K562 (cell line): ENCODE measurements around the gene LMO4. TPM values are rescaled to one million over a fixed set of nuclear protein-coding genes. Genes with fewer than 3 reads are reported as not detected.

Experiments
- ATAC-seq: fragments of 200-7000 bp; cut with Tn5 transposase; 3 replicates; pipeline ENCODE4 v1.9.1; 2020; ENCODE audit warnings: moderate library complexity
- BruUV-seq: library from RNA; stranded (reverse); fragments of 400-500 nt; replicated peaks from 2 replicates; lab custom pipeline; 2021; lab: Mats Ljungman, UMichigan
- CTCF ChIA-PET: fragments of 300-600 bp; formaldehyde crosslinking; extraction: SDS; loops from one replicate; lab custom pipeline; 2021; ENCODE audit warnings: low intra/inter-chr PET ratio; lab: Yijun Ruan, JAX
- POLR2A ChIA-PET: fragments of 300-600, 350-650 bp; sonication (Branson Sonifier 250); formaldehyde crosslinking; extraction: SDS; loops from one replicate; lab custom pipeline; 2021; ENCODE audit warnings: antibody characterized with exemption, inconsistent platforms; lab: Yijun Ruan, JAX
- DNase-seq, 4 experiments: peaks; one replicate each; pipeline versions ENCODE4 v3.0.0 to v3.0.0-alpha.2; 2011 to 2018; ENCODE audit warnings: low spot score in 3 of 4, mixed read lengths in 3 of 4; ENCODE audit errors: extremely low read depth in 1 of 4
- FAIRE-seq: peaks from 2 replicates; lab custom pipeline; 2011; peaks lifted over from hg19 to GRCh38; lab: Jason Lieb, UNC
- H2AFZ ChIP-seq: 2 replicates; pipeline ENCODE4 v1.6.0; 2011; ENCODE audit warnings: low read depth, low read length, control low read depth, inconsistent platforms
- H3K27ac ChIP-seq: fragments of 200-600 bp; 3 replicates; pipeline ENCODE4 v1.8.0; 2011; ENCODE audit warnings: low read depth, mild to moderate bottlenecking, control low read depth, inconsistent platforms, low read length, moderate library complexity, mixed read lengths; ENCODE audit errors: extremely low read depth
- H3K27me3 ChIP-seq, 2 experiments: fragments of 300-600 bp in 1 of 2; 2 replicates in 1 of 2; 3 replicates in 1 of 2; pipeline versions ENCODE4 v1.6.0 to v1.8.0; 2011; ENCODE audit warnings: inconsistent platforms in 2 of 2, low read length in 2 of 2, mild to moderate bottlenecking in 1 of 2, mixed read lengths in 1 of 2, moderate library complexity in 1 of 2; ENCODE audit not compliant: control insufficient read depth in 2 of 2, insufficient read depth in 2 of 2
- H3K36me3 ChIP-seq: fragments of 300-600 bp; 3 replicates; pipeline ENCODE4 v1.8.0; 2011; ENCODE audit warnings: mild to moderate bottlenecking, low read length, inconsistent platforms; ENCODE audit not compliant: control insufficient read depth, insufficient read depth
- H3K4me1 ChIP-seq, 2 experiments: fragments of 200-600 bp in 1 of 2; replicated peaks in 1 of 2; 2 replicates in 1 of 2; 3 replicates in 1 of 2; pipeline versions ENCODE4 v1.5.1 to v1.8.0; 2011; ENCODE audit warnings: inconsistent platforms in 2 of 2, low read length in 2 of 2, mild to moderate bottlenecking in 1 of 2, mixed read lengths in 1 of 2, moderate library complexity in 1 of 2; ENCODE audit not compliant: control insufficient read depth in 2 of 2, insufficient read depth in 2 of 2
- H3K4me2 ChIP-seq: 2 replicates; pipeline ENCODE4 v1.6.1; 2011; ENCODE audit warnings: low read length, control low read depth, inconsistent platforms, mixed read lengths; ENCODE audit not compliant: insufficient read depth
- H3K4me3 ChIP-seq: fragments of 200-600 bp; sonication (generic), shearing (Covaris generic); 2 replicates; pipeline ENCODE4 v1.5.1; 2016; ENCODE audit warnings: control low read depth, inconsistent platforms
- H3K79me2 ChIP-seq: fragments of 200-600 bp; 3 replicates; pipeline ENCODE4 v1.8.0; 2011; ENCODE audit warnings: low read length, inconsistent platforms; ENCODE audit not compliant: control insufficient read depth, insufficient read depth
- H3K9ac ChIP-seq, 2 experiments: 2 replicates each; pipeline versions ENCODE4 v1.6.0 to v1.6.1; 2011; ENCODE audit warnings: low read depth in 2 of 2, low read length in 2 of 2, control low read depth in 1 of 2, inconsistent platforms in 1 of 2, mild to moderate bottlenecking in 1 of 2, mixed read lengths in 1 of 2; ENCODE audit not compliant: insufficient read depth in 1 of 2
- H3K9me1 ChIP-seq: one replicate; pipeline ENCODE4 v1.6.0; 2011; ENCODE audit warnings: inconsistent platforms, mild to moderate bottlenecking, low read length, moderate library complexity; ENCODE audit not compliant: control insufficient read depth, insufficient read depth
- H3K9me3 ChIP-seq: replicated peaks from 2 replicates; pipeline ENCODE4 v1.5.1; 2011; ENCODE audit warnings: low read depth, low read length, inconsistent platforms; ENCODE audit not compliant: control insufficient read depth, insufficient read depth
- H4K20me1 ChIP-seq: replicated peaks from 2 replicates; pipeline ENCODE4 v1.6.1; 2011; ENCODE audit warnings: low read length, inconsistent platforms, mixed read lengths; ENCODE audit not compliant: control insufficient read depth, insufficient read depth
- ATF7 ChIP-seq: fragments of 450-650 bp; IDR thresholded peaks from 2 replicates; pipeline ENCODE4 v1.7.1; 2014; ENCODE audit warnings: mild to moderate bottlenecking, moderate library complexity
- E2F5 ChIP-seq: sonication (generic); formaldehyde crosslinking; IDR thresholded peaks from 2 replicates; pipeline ENCODE4 v1.8.0; 2022; ENCODE audit warnings: mild to moderate bottlenecking, missing genetic modification reagents
- FOXM1 ChIP-seq, 2 experiments: fragments of 450-650 bp in 1 of 2; sonication (generic) in 1 of 2; formaldehyde crosslinking in 1 of 2; IDR thresholded peaks; 2 replicates each; pipeline versions ENCODE4 v1.6.1 to v1.9.0; 2017 to 2022; ENCODE audit warnings: low read depth in 2 of 2, mild to moderate bottlenecking in 2 of 2, missing genetic modification reagents in 1 of 2, moderate library complexity in 1 of 2
- GABPA ChIP-seq: fragments of 200-800 bp; sonication (Bioruptor generic); conservative IDR thresholded peaks from 2 replicates; pipeline ENCODE4 v1.6.1; 2016; ENCODE audit warnings: low read depth, missing genetic modification characterization, missing compliant biosample characterization
- NCOA4 ChIP-seq: fragments of 450-650 bp; IDR thresholded peaks from 2 replicates; pipeline ENCODE4 v1.6.1; 2018; ENCODE audit warnings: mild to moderate bottlenecking; ENCODE audit not compliant: partially characterized antibody
- PATZ1 ChIP-seq: fragments of 250-450 bp; sonication (Bioruptor Pico); IDR thresholded peaks from 2 replicates; pipeline ENCODE4 v1.5.0; 2020; ENCODE audit warnings: mild to moderate bottlenecking, borderline replicate concordance
- SMARCC2 ChIP-seq: fragments of 450-650 bp; IDR thresholded peaks from 2 replicates; pipeline ENCODE4 v1.6.1; 2017; ENCODE audit warnings: antibody characterized with exemption, moderate library complexity, mild to moderate bottlenecking, low read depth
- TGIF2 ChIP-seq: sonication (generic); formaldehyde crosslinking; IDR thresholded peaks from 2 replicates; pipeline ENCODE4 v1.8.1; 2022; ENCODE audit warnings: mild to moderate bottlenecking, missing genetic modification reagents, moderate library complexity
- TRIM24 ChIP-seq, 2 experiments: fragments of 450-650 bp; IDR thresholded peaks; 2 replicates each; pipeline ENCODE4 v1.6.1; 2016
- WGBS: fragments of 100-300 bp; shearing (Covaris generic); methylation state at CpG from one replicate; pipeline ENCODE4 v1.1.6; 2016; ENCODE audit warnings: low coverage, mixed read lengths; ENCODE audit not compliant: insufficient coverage; ENCODE audit errors: missing lambda C conversion rate; 5-methylcytosine and 5-hydroxymethylcytosine counted together
- in situ Hi-C: fragments of 300-500 bp; cut with MboI; formaldehyde crosslinking; loops from 4 replicates; pipeline ENCODE4 v1.15.0; 2018; ENCODE audit warnings: inconsistent platforms, mixed read lengths
- intact Hi-C: fragments of 100-400 bp; cut with micrococcal nuclease; formaldehyde crosslinking; loops from 2 replicates; pipeline ENCODE4 v1.14.2; 2022
- polyA plus RNA-seq, 8 experiments: library from polyadenylated mRNA; depleted of rRNA in 4 of 8; stranded (reverse) in 5 of 8; unstranded in 3 of 8; fragments of >200 nt; fragmentation: Nextera tagmentation in 2 of 8; fragmentation: Illumina TruSeq in 1 of 8; extraction: Ambion mirVana in 2 of 8; extraction: Trizol in 1 of 8; gene quantifications; 2 replicates each; pipeline versions ENCODE4 v1.2.1 to v1.2.3, GENCODE V29; 2011 to 2014; ENCODE audit warnings: inconsistent platforms in 1 of 8, missing spikeins in 1 of 8
- total RNA-seq, 7 experiments: library from RNA; depleted of rRNA in 6 of 7; stranded (reverse); fragments of >200 nt in 6 of 7; fragmentation: Illumina TruSeq in 2 of 7; extraction: Trizol in 2 of 7; gene quantifications; 2 replicates each; pipeline versions ENCODE4 v1.2.1 to v1.2.3, GENCODE V29; 2011 to 2021; ENCODE audit warnings: low replicate concordance in 1 of 7

The LMO4 gene
- total and polyA plus RNA-seq, 9 of the 15 experiments (the other 6 are each of a cell fraction or from before 2014, with no cell fraction given): 3.1 to 35.3 (median 22.4) TPM

- Histone ChIP-seq H3K4me1 (no peaks in the 10 kb centered on the region), H3K4me2 (no peak overlapping the region), H3K9ac (no peak overlapping the region), H3K27me3 (no peaks in the 10 kb centered on the region; a peak in 1 of 5 replicates), H3K79me2 (no peaks in the 10 kb centered on the region), H3K36me3 (no peaks in the 10 kb centered on the region), H4K20me1 (no peaks in the 10 kb centered on the region), H3K9me3 (no peaks in the 10 kb centered on the region), H3K27ac (no peak overlapping the region), H2AFZ (no peak overlapping the region), H3K9me1 (no peaks in the 10 kb centered on the region), H3K4me3 (no peak overlapping the region)
- FAIRE-seq (no peak), DNase-seq (no peak), ATAC-seq (no peak)
- CTCF ChIA-PET: no interaction called here
- no peak for TF ChIP-seq E2F5 (CRISPR knock-in tag)
- TF ChIP-seq GABPA (tag): no peak
- BruUV-seq: no TSS peak
- POLR2A ChIA-PET: interaction anchor here (0.6 kb wide), 1 partner anchor 18 kb away, joined by 3 read pairs; no protein-coding TSS in a partner anchor
- in situ Hi-C loops: no loop called here
- intact Hi-C loops: no loop called here
Observed at GRCh38 chr1:87379306-87379705, 50.6 kb downstream of the LMO4 start.

GRCh38 chr1:87386217-87386790 lies 57.6 kb downstream of the LMO4 start:
- in situ Hi-C loops: no loop called here
- no peaks in the 10 kb centered on the region for H3K9me3 ChIP-seq
- ATAC-seq: no peak
- H3K27ac ChIP-seq: no peak overlapping the region
- no peaks in the 10 kb centered on the region for H3K36me3 ChIP-seq
- H3K4me2 ChIP-seq: no peak overlapping the region
- no peak overlapping the region for H3K4me3 ChIP-seq
- H2AFZ ChIP-seq: no peak overlapping the region
- WGBS: 4% methylated on average over 5 of the region's 5 CpGs
- FAIRE-seq: no peak
- intact Hi-C loops: no loop called here
- H3K9me1 ChIP-seq: no peaks in the 10 kb centered on the region
- H4K20me1 ChIP-seq: no peaks in the 10 kb centered on the region
- no peaks in the 10 kb centered on the region for H3K79me2 ChIP-seq
- POLR2A ChIA-PET: no interaction called here
- BruUV-seq: no TSS peak
- no peak overlapping the region for H3K9ac ChIP-seq
- CTCF ChIA-PET: no interaction called here
- no peaks in the 10 kb centered on the region for H3K4me1 ChIP-seq
- DNase-seq: no peak
- peaks cover 0 to 7% of the 10 kb centered on the region in 2 experiments; a peak in 1 of 5 replicates for H3K27me3 ChIP-seq
- TF ChIP-seq PATZ1 (CRISPR knock-in tag): no peak
- TF ChIP-seq SMARCC2: no peak
- no peak for TF ChIP-seq TRIM24 (IDR thresholded peaks at IDR 0.05)
- no peak for TF ChIP-seq FOXM1 (IDR thresholded peaks at IDR 0.05; ENCODE audit: low read depth)
- no peak for TF ChIP-seq FOXM1 (CRISPR knock-in tag; IDR thresholded peaks at IDR 0.05; ENCODE audit: low read depth)
- TF ChIP-seq ATF7: no peak
- TF ChIP-seq TGIF2 (CRISPR knock-in tag): no peak
- no peak for TF ChIP-seq NCOA4
